GM13977 (cell line): ENCODE results near the gene RNF141.

ENCODE experiments used
- DNase-seq: peaks from one replicate; pipeline ENCODE4 v3.0.0; 2012; ENCODE audit warnings: low spot score
- CTCF ChIP-seq: IDR thresholded peaks from 2 replicates; pipeline ENCODE4 v1.5.1; 2012; ENCODE audit warnings: mild to moderate bottlenecking, control low read depth; ENCODE audit not compliant: insufficient read depth; ENCODE audit errors: extremely low read depth, missing control alignments
- in situ Hi-C: fragments of 300-500 bp; cut with MboI; formaldehyde crosslinking; loops from one replicate; pipeline ENCODE4 v1.12.0; 2022; ENCODE audit warnings: low sequenced_read_pairs, low pct_unique_long_range_greater_than_20kb, mixed read lengths, inconsistent platforms; ENCODE audit not compliant: unreplicated experiment

The RNF141 gene

GRCh38 chr11:10498022-10498400 lies 43.0 kb downstream of the RNF141 start:
- DNase-seq = peak; percentile 5
- in situ Hi-C loops = no loop called here
- no peak for TF ChIP-seq CTCF

DNA sequence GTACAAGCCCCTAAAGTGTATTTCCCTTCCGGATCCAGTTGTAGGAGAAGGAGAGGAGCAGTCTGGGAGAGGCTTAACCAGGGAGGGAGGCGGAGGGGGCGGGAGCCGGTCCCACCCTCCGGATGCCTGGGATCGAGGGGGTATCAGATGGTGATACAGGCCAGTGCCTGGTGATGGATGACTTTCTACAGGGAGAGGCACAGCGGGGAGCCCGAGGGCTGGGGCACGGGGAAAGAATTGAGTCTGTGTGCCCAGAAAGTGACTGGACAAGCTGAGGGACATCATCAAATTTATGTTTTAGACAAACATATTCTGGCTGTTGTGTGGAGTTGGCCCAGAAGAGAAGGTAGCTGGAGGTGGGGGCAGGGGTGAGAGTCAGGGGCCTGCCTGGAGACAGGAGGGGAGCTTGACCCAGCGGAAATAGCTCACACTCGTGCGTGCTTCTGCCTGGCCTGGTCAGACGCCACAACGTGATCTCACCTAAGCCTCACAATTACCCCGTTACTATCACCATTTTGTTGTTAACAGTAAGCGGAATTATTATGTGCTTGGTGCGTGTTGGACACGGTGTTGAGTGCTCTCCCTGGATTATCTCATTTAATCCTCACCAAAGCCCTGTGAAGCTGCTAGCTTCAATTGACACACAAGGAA lies 43.5 kb downstream of the RNF141 start:
- in situ Hi-C loops = no loop called here
- DNase-seq = peak; percentile 5
- TF ChIP-seq CTCF = no peak

- in situ Hi-C loops = no loop called here
- DNase-seq = peak; percentile 5
- no peak for TF ChIP-seq CTCF
Observed at GRCh38 chr11:10496296-10496936, 44.6 kb downstream of the RNF141 start.

GRCh38 chr11:10495464-10495786 lies 45.6 kb downstream of the RNF141 start:
- peak; percentile 6 for DNase-seq
- no peak for TF ChIP-seq CTCF
- in situ Hi-C loops = no loop called here

DNA sequence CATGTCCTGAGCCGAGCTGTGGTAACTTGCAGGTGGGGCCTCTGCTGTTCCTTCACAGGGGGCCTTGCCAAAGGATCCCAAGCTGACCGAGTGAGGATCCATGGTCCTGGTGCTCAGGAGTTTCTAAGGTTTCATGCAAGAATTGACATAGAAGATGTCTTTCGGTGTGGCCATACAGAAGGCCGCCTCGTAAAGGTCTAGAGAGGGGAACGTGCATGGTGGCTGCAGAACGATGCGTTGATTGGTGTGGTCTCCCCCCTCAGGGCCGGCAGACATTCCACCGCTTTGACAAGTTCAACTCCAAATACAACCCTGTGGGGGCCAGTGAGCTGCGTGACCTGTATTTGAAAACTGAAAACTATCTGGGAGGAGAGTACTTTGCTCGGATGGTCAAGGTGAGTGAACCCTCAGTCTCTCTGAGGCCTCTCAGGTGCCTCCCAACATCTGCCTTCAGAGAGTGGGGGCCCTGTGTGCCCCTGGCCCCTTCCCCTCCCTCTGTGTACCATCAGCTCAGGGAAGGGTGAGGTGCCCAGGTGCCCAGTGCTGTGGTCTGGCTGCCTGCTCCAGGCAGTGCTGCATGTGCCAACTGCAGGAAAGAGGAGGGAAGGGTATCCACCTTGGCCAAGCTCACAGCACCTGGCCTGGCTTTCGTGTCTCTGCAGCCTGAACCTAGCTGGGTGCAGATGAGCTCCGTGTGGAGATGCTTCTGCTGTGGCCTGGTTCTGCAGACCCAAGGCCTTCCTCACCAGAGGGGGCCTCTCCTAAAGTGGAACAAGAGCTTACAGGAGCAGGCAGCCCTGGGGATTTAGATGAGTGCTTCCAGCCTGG lies 46.1 kb downstream of the RNF141 start:
- no peak for TF ChIP-seq CTCF
- in situ Hi-C loops = no loop called here
- no peak for DNase-seq

- no peak for TF ChIP-seq CTCF
- no peak for DNase-seq
- in situ Hi-C loops = no loop called here
Observed at GRCh38 chr11:10493041-10493663, 47.8 kb downstream of the RNF141 start.
